ENCODE results near the gene ZBTB25. TPM values are rescaled to one million over a fixed set of nuclear protein-coding genes. Genes with fewer than 3 reads are reported as not detected.

The ZBTB25 gene
- total RNA-seq, 1 experiment from 2014 or later, result 26.3 TPM

GRCh38 chr14:64444984-64445845 lies 58.4 kb downstream of the ZBTB25 start:
- no peak for DNase-seq
- no peaks in the 10 kb centered on the region for H3K79me2 ChIP-seq (ENCODE audit: low read length)
- H3K9ac ChIP-seq (ENCODE audit: low read length), result no peak overlapping the region
- H3K4me3 ChIP-seq (ENCODE audit: low read length), result no peak overlapping the region
- H3K36me3 ChIP-seq (ENCODE audit: insufficient read depth, low read length), result peaks cover 72% of the 10 kb centered on the region
- no peaks in the 10 kb centered on the region for H3K27me3 ChIP-seq (ENCODE audit: low read length)
- H3K9me2 ChIP-seq (replicated peaks; ENCODE audit: insufficient read depth, low read length), result no peaks in the 10 kb centered on the region
- no peak overlapping the region for H3K4me2 ChIP-seq (ENCODE audit: low read depth, low read length, poor library complexity, severe bottlenecking)
- peaks cover 3% of the 10 kb centered on the region; the same call in 1 of the 2 replicates for H3K4me1 ChIP-seq (ENCODE audit: low read length)
- H2AFZ ChIP-seq (ENCODE audit: low read length), result no peak overlapping the region
- H3K27ac ChIP-seq (ENCODE audit: low read length), result 0 out of 2 replicates have a peak overlapping the region, but pooled peaks have one; percentile 2
- no peaks in the 10 kb centered on the region for H3K9me3 ChIP-seq (ENCODE audit: low read length)
- H4K20me1 ChIP-seq (ENCODE audit: insufficient read depth, low read depth, low read length), result no peaks in the 10 kb centered on the region

- Histone ChIP-seq H3K36me3 (ENCODE audit: insufficient read depth, low read length) (peaks cover 70% of the 10 kb centered on the region), H3K4me3 (ENCODE audit: low read length) (no peak overlapping the region), H3K4me1 (ENCODE audit: low read length) (no peaks in the 10 kb centered on the region), H3K27ac (ENCODE audit: low read length) (no peak overlapping the region), H3K4me2 (ENCODE audit: low read depth, low read length, poor library complexity, severe bottlenecking) (no peak overlapping the region), H3K9ac (ENCODE audit: low read length) (no peak overlapping the region), H3K27me3 (ENCODE audit: low read length) (no peaks in the 10 kb centered on the region), H4K20me1 (ENCODE audit: insufficient read depth, low read depth, low read length) (no peaks in the 10 kb centered on the region), H2AFZ (ENCODE audit: low read length) (no peak overlapping the region), H3K9me3 (ENCODE audit: low read length) (no peaks in the 10 kb centered on the region), H3K79me2 (ENCODE audit: low read length) (no peaks in the 10 kb centered on the region), H3K9me2 (replicated peaks; ENCODE audit: insufficient read depth, low read length) (no peaks in the 10 kb centered on the region)
- DNase-seq, result no peak
Observed at GRCh38 chr14:64444140-64444539, 59.5 kb downstream of the ZBTB25 start.

GRCh38 chr14:64442300-64442988 lies 61.2 kb downstream of the ZBTB25 start:
- H3K9ac ChIP-seq (ENCODE audit: low read length), result no peak overlapping the region
- peaks cover under 1% of the 10 kb centered on the region; the same call in 1 of the 2 replicates for H3K79me2 ChIP-seq (ENCODE audit: low read length)
- H3K4me2 ChIP-seq (ENCODE audit: low read depth, low read length, poor library complexity, severe bottlenecking), result no peak overlapping the region
- H3K9me3 ChIP-seq (ENCODE audit: low read length), result no peaks in the 10 kb centered on the region
- H3K4me3 ChIP-seq (ENCODE audit: low read length), result no peak overlapping the region
- no peaks in the 10 kb centered on the region for H4K20me1 ChIP-seq (ENCODE audit: insufficient read depth, low read depth, low read length)
- no peak overlapping the region for H2AFZ ChIP-seq (ENCODE audit: low read length)
- DNase-seq, result no peak
- no peaks in the 10 kb centered on the region for H3K27me3 ChIP-seq (ENCODE audit: low read length)
- peaks cover 73% of the 10 kb centered on the region for H3K36me3 ChIP-seq (ENCODE audit: insufficient read depth, low read length)
- H3K9me2 ChIP-seq (replicated peaks; ENCODE audit: insufficient read depth, low read length), result no peaks in the 10 kb centered on the region
- H3K4me1 ChIP-seq (ENCODE audit: low read length), result no peaks in the 10 kb centered on the region
- H3K27ac ChIP-seq (ENCODE audit: low read length), result no peak overlapping the region

GRCh38 chr14:64440494-64440893 lies 63.1 kb downstream of the ZBTB25 start:
- H3K9me2 ChIP-seq (replicated peaks; ENCODE audit: insufficient read depth, low read length), result no peaks in the 10 kb centered on the region
- peaks cover 78% of the 10 kb centered on the region for H3K36me3 ChIP-seq (ENCODE audit: insufficient read depth, low read length)

GRCh38 chr14:64439141-64439540 lies 64.5 kb downstream of the ZBTB25 start:
- Histone ChIP-seq H3K27me3 (ENCODE audit: low read length) (no peaks in the 10 kb centered on the region), H3K27ac (ENCODE audit: low read length) (no peak overlapping the region), H3K9me3 (ENCODE audit: low read length) (no peaks in the 10 kb centered on the region), H3K79me2 (ENCODE audit: low read length) (peaks cover 2% of the 10 kb centered on the region; the same call in 1 of the 2 replicates), H3K9ac (ENCODE audit: low read length) (no peak overlapping the region), H4K20me1 (ENCODE audit: insufficient read depth, low read depth, low read length) (no peaks in the 10 kb centered on the region), H3K4me3 (ENCODE audit: low read length) (no peak overlapping the region), H3K9me2 (replicated peaks; ENCODE audit: insufficient read depth, low read length) (no peaks in the 10 kb centered on the region), H3K4me2 (ENCODE audit: low read depth, low read length, poor library complexity, severe bottlenecking) (no peak overlapping the region), H3K36me3 (ENCODE audit: insufficient read depth, low read length) (peaks cover 76% of the 10 kb centered on the region), H2AFZ (ENCODE audit: low read length) (no peak overlapping the region), H3K4me1 (ENCODE audit: low read length) (no peaks in the 10 kb centered on the region)
- DNase-seq, result no peak

More at GRCh38 chr14:64440494-64440893, 63.1 kb downstream of the ZBTB25 start:
- no peak overlapping the region for H3K27ac ChIP-seq (ENCODE audit: low read length)
- H3K4me3 ChIP-seq (ENCODE audit: low read length), result no peak overlapping the region
- no peaks in the 10 kb centered on the region for H4K20me1 ChIP-seq (ENCODE audit: insufficient read depth, low read depth, low read length)
- H3K79me2 ChIP-seq (ENCODE audit: low read length), result peaks cover 2% of the 10 kb centered on the region; the same call in 1 of the 2 replicates
- H3K9me3 ChIP-seq (ENCODE audit: low read length), result no peaks in the 10 kb centered on the region
- no peak overlapping the region for H3K9ac ChIP-seq (ENCODE audit: low read length)
- H3K4me1 ChIP-seq (ENCODE audit: low read length), result no peaks in the 10 kb centered on the region
- H3K4me2 ChIP-seq (ENCODE audit: low read depth, low read length, poor library complexity, severe bottlenecking), result no peak overlapping the region
- DNase-seq, result no peak
- no peak overlapping the region for H2AFZ ChIP-seq (ENCODE audit: low read length)
- no peaks in the 10 kb centered on the region for H3K27me3 ChIP-seq (ENCODE audit: low read length)

- Histone ChIP-seq H3K9me3 (ENCODE audit: low read length) (no peaks in the 10 kb centered on the region), H2AFZ (ENCODE audit: low read length) (no peak overlapping the region), H3K9me2 (replicated peaks; ENCODE audit: insufficient read depth, low read length) (no peaks in the 10 kb centered on the region), H4K20me1 (ENCODE audit: insufficient read depth, low read depth, low read length) (no peaks in the 10 kb centered on the region), H3K27ac (ENCODE audit: low read length) (no peak overlapping the region), H3K9ac (ENCODE audit: low read length) (no peak overlapping the region), H3K27me3 (ENCODE audit: low read length) (no peaks in the 10 kb centered on the region), H3K4me3 (ENCODE audit: low read length) (no peak overlapping the region), H3K79me2 (ENCODE audit: low read length) (peaks cover 2% of the 10 kb centered on the region; the same call in 1 of the 2 replicates), H3K4me1 (ENCODE audit: low read length) (no peaks in the 10 kb centered on the region), H3K4me2 (ENCODE audit: low read depth, low read length, poor library complexity, severe bottlenecking) (no peak overlapping the region), H3K36me3 (ENCODE audit: insufficient read depth, low read length) (peaks cover 74% of the 10 kb centered on the region)
- DNase-seq, result no peak
Observed at GRCh38 chr14:64438181-64438841, 65.3 kb downstream of the ZBTB25 start.

- no peaks in the 10 kb centered on the region for H3K27me3 ChIP-seq (ENCODE audit: low read length)
- H3K4me2 ChIP-seq (ENCODE audit: low read depth, low read length, poor library complexity, severe bottlenecking), result no peak overlapping the region
- no peak for DNase-seq
- no peak overlapping the region for H3K4me3 ChIP-seq (ENCODE audit: low read length)
- no peak overlapping the region for H3K9ac ChIP-seq (ENCODE audit: low read length)
- no peaks in the 10 kb centered on the region for H3K4me1 ChIP-seq (ENCODE audit: low read length)
- H3K36me3 ChIP-seq (ENCODE audit: insufficient read depth, low read length), result peaks cover 80% of the 10 kb centered on the region
- H3K9me2 ChIP-seq (replicated peaks; ENCODE audit: insufficient read depth, low read length), result no peaks in the 10 kb centered on the region
- H4K20me1 ChIP-seq (ENCODE audit: insufficient read depth, low read depth, low read length), result no peaks in the 10 kb centered on the region
- H3K9me3 ChIP-seq (ENCODE audit: low read length), result no peaks in the 10 kb centered on the region
- no peak overlapping the region for H3K27ac ChIP-seq (ENCODE audit: low read length)
- peaks cover 2% of the 10 kb centered on the region; the same call in 1 of the 2 replicates for H3K79me2 ChIP-seq (ENCODE audit: low read length)
- H2AFZ ChIP-seq (ENCODE audit: low read length), result no peak overlapping the region
Observed at GRCh38 chr14:64434528-64434927, 69.1 kb downstream of the ZBTB25 start.

- Histone ChIP-seq H3K27me3 (ENCODE audit: low read length) (no peaks in the 10 kb centered on the region), H2AFZ (ENCODE audit: low read length) (no peak overlapping the region), H3K9ac (ENCODE audit: low read length) (no peak overlapping the region), H3K36me3 (ENCODE audit: insufficient read depth, low read length) (peaks cover 73% of the 10 kb centered on the region), H3K9me3 (ENCODE audit: low read length) (no peaks in the 10 kb centered on the region), H3K79me2 (ENCODE audit: low read length) (0 out of 2 replicates have a peak, but pooled peaks cover 13% of the 10 kb centered on the region), H3K4me3 (ENCODE audit: low read length) (no peak overlapping the region), H4K20me1 (ENCODE audit: insufficient read depth, low read depth, low read length) (no peaks in the 10 kb centered on the region), H3K4me1 (ENCODE audit: low read length) (no peaks in the 10 kb centered on the region), H3K27ac (ENCODE audit: low read length) (no peak overlapping the region), H3K9me2 (replicated peaks; ENCODE audit: insufficient read depth, low read length) (no peaks in the 10 kb centered on the region), H3K4me2 (ENCODE audit: low read depth, low read length, poor library complexity, severe bottlenecking) (no peak overlapping the region)
- DNase-seq, result no peak
Observed at GRCh38 chr14:64423987-64424386, 79.7 kb downstream of the ZBTB25 start.
